ENCODE measurements around the gene ITFG1. TPM values are rescaled to one million over a fixed set of nuclear protein-coding genes. Genes with fewer than 3 reads are reported as not detected.
"Not testable (repeated sequence)": the region's sequence is repeated elsewhere in the genome, so short reads cannot be mapped to it uniquely, and the experiment has no call there.

The ITFG1 gene
- total RNA-seq, 2 donors from 2014 or later, result 71.1 to 77.0 TPM

- DNase-seq; intact Hi-C loops (cut with DNase I, micrococcal nuclease); ATAC-seq: not testable (repeated sequence)
Measured at GRCh38 chr16:47203433-47203832, 257.4 kb downstream of the ITFG1 start.

DNA sequence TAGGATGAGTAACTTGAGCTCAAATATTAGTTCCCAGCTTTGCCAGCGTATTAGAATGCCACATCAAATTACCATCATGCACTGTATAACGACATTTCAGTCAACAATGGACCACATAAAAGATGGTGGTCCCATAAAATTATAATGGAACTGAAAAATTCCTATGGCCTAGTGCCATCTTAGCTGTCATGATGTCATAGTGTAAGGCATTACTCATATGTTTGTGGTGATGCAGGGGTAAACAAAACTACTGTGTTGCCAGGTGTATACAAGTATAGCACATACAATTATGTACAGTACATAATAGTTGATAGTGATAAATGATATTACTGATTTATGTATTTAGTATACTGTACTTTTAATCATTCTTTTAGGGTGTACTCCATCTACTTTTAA lies 262.7 kb downstream of the ITFG1 start:
- DNase-seq, result no peak
- no peak for ATAC-seq
- intact Hi-C loops (cut with DNase I, micrococcal nuclease), result no loop called here

- intact Hi-C loops (cut with DNase I, micrococcal nuclease), result no loop called here
- no peak for ATAC-seq
Measured at GRCh38 chr16:47197536-47198179, 263.2 kb downstream of the ITFG1 start.

GRCh38 chr16:47196457-47196856 lies 264.4 kb downstream of the ITFG1 start:
- ATAC-seq (no peak), DNase-seq (no peak)
- intact Hi-C loops (cut with DNase I, micrococcal nuclease), result no loop called here

More at GRCh38 chr16:47197536-47198179, 263.2 kb downstream of the ITFG1 start:
- no peak for DNase-seq

GRCh38 chr16:47182318-47182717 lies 278.5 kb downstream of the ITFG1 start:
- ATAC-seq (no peak), DNase-seq (no peak)
- intact Hi-C loops (cut with DNase I, micrococcal nuclease), result no loop called here

DNA sequence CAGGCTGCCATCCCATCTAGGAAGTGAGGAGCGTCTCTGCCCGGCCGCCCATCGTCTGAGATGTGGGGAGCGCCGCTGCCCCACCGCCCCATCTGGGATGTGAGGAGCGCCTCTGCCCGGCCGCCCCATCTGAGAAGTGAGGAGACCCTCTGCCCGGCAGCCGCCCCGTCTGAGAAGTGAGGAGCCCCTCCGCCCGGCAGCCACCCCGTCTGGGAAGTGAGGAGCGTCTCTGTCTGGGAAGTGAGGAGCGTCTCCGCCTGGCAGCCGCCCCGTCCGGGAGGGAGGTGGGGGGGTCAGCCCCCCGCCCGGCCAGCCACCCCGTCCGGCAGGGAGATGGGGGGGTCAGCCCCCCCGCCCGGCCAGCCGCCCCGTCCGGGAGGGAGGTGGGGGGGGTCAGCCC lies 279.8 kb downstream of the ITFG1 start:
- ATAC-seq; intact Hi-C loops (cut with DNase I, micrococcal nuclease); DNase-seq: not testable (repeated sequence)

- intact Hi-C loops (cut with DNase I, micrococcal nuclease), result no loop called here
- ATAC-seq (no peak), DNase-seq (no peak)
Measured at GRCh38 chr16:47180073-47180472, 280.8 kb downstream of the ITFG1 start.

GRCh38 chr16:47175152-47175551 lies 285.7 kb downstream of the ITFG1 start:
- ATAC-seq, result no peak
- no peak for DNase-seq
- intact Hi-C loops (cut with DNase I, micrococcal nuclease), result no loop called here

GRCh38 chr16:47162670-47163420 lies 298.0 kb downstream of the ITFG1 start:
- intact Hi-C loops (cut with DNase I, micrococcal nuclease), result no loop called here
- no peak for ATAC-seq
- no peak for DNase-seq

- intact Hi-C loops (cut with DNase I, micrococcal nuclease), result no loop called here
- no peak for ATAC-seq
- DNase-seq, result no peak
Measured at GRCh38 chr16:47161464-47161863, 299.4 kb downstream of the ITFG1 start.

DNA sequence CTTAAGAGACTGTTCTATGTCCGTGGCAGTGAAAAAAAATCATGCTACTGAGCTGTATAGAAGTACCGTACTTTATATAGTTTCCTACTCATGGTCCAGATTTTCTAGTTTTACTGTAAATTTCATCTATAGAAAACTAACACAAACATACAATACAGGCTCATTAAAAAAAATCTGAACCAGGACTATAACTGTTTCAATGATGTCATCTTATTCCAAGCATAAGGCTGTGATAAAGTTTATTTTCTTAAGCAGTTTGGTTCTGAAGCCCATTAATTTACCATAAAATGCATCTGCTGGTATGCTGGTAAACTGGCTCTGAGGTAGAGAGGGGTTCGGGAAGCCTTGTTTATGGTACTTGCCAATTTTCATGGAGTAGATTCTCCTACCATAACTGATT lies 300.4 kb downstream of the ITFG1 start:
- intact Hi-C loops (cut with DNase I, micrococcal nuclease), result no loop called here
- ATAC-seq (no peak), DNase-seq (no peak)

DNA sequence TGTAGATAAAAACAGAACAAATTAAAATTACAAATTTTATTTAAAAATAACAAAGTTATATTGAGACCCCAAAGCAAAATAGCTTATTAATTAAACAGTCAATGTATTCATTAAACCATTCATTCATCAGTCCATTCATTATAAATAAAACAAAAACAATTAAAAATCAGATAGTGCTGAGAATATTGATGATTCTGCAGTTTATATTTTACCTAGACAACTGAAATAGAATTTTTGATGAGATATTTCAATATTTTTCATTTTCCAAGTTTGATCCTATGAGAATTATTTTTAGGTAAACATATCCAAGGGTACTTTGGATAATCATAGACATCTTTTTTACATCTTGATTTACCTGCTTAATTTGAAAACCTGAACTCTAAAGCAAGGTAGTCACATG lies 301.9 kb downstream of the ITFG1 start:
- intact Hi-C loops (cut with DNase I, micrococcal nuclease), result no loop called here
- DNase-seq (no peak), ATAC-seq (no peak)

GRCh38 chr16:47156680-47157215 lies 304.1 kb downstream of the ITFG1 start:
- ATAC-seq (no peak), DNase-seq (no peak)
- intact Hi-C loops (cut with DNase I, micrococcal nuclease), result no loop called here

GRCh38 chr16:47152501-47152900 lies 308.4 kb downstream of the ITFG1 start:
- ATAC-seq; intact Hi-C loops (cut with DNase I, micrococcal nuclease); DNase-seq: not testable (repeated sequence)

DNA sequence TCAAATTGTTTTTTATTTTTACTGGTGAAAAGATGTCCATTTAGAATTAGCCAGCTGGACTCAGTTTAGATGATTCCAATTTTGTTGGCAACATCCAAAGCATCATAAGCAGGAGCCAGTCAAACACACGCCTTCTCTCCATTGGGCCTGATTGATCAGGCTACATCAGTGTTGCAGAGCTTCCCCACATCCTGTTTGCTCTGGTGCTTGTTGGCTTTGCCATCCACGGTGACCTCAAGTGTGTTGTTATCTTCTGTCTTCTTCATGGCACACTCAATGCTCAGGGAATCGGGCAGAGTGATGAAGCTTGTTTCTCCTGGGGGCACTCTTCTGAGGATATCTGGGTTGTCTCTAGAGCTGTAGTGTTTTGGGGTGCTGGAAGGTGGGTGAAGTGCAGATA lies 310.8 kb downstream of the ITFG1 start:
- intact Hi-C loops (cut with DNase I, micrococcal nuclease), result no loop called here
- ATAC-seq, result no peak

DNA sequence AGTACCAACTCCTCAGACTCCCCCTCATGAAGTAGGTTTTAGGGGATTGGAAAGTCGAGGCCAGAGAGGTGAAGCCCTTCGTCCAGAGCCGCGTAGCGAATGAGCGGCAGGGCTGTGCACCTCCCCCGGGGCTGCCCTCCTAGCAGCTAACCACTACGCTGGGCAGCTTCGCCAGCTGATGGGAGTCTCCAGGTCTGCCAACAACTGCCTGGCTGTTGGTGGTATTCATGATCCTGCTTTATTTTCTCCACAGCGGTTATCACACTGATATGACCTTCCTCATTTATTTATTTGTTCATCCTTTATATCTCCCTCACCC lies 316.3 kb downstream of the ITFG1 start:
- DNase-seq (no peak), ATAC-seq (peak; percentile 7)
- intact Hi-C loops (cut with DNase I, micrococcal nuclease), result loop anchor here in 1 of 2 donors (10.0 kb wide), 1 partner anchor 1020 kb away; no protein-coding TSS in a partner anchor

More for the DNA sequence above, 310.8 kb downstream of the ITFG1 start:
- no peak for DNase-seq

DNA sequence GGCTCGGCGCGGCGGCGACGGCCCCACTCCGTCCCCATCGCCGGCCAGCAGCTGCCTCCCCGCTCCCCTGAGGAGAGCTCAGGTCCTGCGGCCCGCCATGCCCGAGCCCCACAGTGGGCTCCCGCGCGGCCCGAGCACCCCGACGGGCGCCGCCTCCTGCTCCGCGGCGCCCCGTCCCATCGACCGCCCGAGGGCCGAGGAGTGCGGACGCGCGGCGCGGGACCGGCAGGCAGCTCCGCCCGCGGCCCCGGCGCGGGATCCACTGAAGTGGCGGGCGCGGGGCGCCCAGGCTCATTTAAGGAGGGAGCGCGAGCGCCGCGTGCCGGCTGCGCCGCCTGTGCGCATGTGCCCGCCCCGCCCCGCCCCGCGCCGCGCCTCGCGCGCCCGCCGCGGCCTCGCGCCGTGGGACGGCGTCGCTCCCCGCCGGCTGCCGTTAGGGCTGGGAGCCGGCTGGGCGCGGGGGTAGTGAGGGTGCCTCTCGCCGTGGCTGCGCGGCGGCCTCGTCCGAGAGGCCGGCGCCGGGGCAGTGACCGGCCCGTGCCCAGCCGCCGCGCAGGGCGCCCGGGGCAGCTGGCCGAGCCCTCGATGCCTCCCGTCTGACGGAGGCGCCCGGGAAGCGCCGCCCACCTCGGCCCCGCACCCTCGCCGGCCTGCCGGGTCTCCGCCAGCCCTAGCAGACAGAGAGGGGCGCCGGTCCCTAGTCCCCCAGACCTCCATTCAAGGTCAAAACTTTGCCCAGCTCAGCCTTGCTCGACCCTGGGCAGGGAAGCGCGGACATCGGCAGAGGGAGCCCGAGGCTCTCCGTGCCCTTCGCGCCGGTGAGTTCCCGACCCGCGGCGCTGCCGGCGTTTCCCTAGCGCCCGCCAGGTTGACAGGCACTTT lies 316.9 kb downstream of the ITFG1 start, which contains the start of gene NETO2:
TSS of gene NETO2 (minus strand) at position 269 of the 882 bp plus-strand sequence. CDS start 333 bp downstream, outside the sequence.
- intact Hi-C loops (cut with DNase I, micrococcal nuclease), result loop anchor here in 1 of 2 donors (10.0 kb wide), 1 partner anchor 1021 kb away; no protein-coding TSS in a partner anchor
- ATAC-seq (peak; percentile 56), DNase-seq (peak; percentile 28 to 77)

- DNase-seq (peak; percentile 30 to 75), ATAC-seq (peak; percentile 80)
- intact Hi-C loops (cut with DNase I, micrococcal nuclease), result loop anchor here in 1 of 2 donors (10.0 kb wide), 1 partner anchor 1022 kb away; no protein-coding TSS in a partner anchor
Measured at GRCh38 chr16:47142821-47143676, 317.8 kb downstream of the ITFG1 start.
